HuH-7.5 (cell line): ENCODE results near the gene LY6G6D.

Source experiments
- DNase-seq: peaks from one replicate; pipeline ENCODE4 v3.0.0; 2011; ENCODE audit warnings: low spot score

LY6G6D gene

DNA sequence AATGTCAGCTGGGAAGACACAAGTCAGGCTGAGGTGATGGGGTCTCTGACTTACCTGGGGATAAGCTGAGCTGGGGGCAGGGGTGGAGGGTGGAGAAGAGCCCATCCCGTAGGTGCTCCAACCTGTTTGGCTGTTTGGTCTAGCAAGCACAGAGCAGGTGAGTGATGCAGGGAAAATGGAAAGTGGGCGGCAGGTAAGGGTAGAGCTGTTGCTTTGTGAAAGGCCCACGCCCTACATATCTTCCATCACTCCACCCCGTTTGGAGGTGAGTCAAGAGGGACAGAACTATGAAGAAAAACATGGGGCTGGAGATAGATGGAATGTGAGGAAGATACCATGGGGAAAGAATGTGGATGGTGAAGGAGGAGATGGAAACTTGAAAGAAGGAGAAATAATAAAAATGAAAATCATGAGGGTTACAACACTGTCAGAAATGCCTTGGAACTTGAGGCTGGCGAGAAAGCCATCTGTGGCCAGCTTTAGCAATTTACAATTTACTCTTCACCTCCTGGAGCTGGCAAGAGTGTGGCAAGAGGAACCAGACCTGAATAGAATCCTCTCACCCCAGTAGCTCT lies 5.1 kb downstream of the LY6G6D start:
- DNase-seq, result no peak

DNA sequence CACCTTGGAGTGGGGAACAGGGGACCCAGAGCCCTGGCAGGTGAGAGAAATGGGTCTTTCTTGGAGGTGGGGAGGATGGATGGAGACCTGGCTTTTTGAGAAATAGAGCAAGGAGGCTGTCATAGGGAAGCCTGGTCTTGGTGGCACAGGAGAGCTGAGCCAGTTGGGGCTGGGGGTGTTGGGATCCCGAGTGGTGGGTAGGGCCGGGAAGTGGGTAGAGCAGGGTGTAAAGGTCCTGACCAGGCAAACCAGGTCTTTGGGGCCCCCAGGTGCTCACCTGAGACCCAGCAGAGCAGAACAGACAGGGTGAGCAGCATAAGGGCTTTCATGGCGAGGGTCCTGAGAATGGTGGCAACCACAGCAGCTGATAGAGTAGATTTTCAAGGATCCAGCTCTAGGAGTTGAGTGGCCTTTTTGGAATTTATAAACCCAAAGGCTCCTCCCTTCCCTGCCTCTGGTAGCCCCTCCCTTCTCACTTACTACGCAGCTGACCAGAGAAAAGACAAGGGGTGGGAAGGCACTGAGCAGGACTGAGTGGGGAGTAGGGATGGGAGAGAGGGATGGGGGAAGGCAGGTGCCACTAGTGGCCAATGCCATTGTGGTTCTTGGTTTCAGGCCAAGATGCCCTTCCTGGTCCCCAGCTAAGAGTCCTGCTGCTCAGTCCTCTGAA lies 6.3 kb downstream of the LY6G6D start, which contains the start of gene LY6G6C:
TSS of gene LY6G6C (minus strand) at position 396 of the 670 bp plus-strand sequence. CDS start at position 329, 67 bp downstream.
- DNase-seq, result no peak

- no peak for DNase-seq
Observed at GRCh38 chr6:31722173-31722572, 7.0 kb downstream of the LY6G6D start.

GRCh38 chr6:31723245-31723979 lies 8.3 kb downstream of the LY6G6D start, which contains the start of gene MPIG6B:
Gene MPIG6B, plus strand, starts transcription at chr6:31723373. Its CDS starts 11 bp downstream, at chr6:31723384.
- no peak for DNase-seq

DNA sequence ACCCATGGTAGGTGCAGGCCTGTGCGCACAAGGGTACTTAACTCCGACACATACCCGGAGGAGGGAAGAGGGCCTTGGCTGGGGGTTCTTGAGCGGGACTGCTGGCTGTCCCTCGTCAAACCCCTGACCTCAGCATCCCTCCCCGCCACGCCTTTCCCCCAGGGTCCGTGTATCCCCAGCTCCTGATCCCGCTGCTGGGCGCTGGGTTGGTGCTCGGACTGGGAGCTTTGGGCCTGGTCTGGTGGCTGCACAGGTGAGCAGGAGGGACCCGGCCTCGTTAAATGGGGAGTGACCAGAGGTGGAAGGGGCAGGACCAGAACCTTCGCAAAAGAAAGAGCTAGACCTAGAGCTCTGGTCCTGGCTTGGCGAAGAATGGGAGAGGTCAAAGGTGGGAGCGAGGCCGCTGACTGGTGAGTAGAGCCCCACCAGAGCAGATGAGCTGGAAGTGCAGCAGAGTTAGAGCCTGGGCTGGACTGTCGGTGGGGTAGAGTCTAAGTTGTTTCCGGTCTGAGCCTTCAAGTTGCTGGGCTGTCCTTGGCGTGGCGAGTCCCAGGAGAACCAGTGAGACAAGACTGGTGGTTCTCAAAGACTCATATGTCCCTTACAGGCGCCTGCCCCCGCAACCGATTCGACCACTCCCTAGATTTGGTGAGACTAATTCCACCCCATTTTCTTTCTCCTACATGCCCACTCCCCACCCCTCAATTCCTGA lies 9.0 kb downstream of the LY6G6D start:
- DNase-seq, result no peak

- DNase-seq, result no peak
Observed at GRCh38 chr6:31725502-31726350, 10.6 kb downstream of the LY6G6D start.

DNA sequence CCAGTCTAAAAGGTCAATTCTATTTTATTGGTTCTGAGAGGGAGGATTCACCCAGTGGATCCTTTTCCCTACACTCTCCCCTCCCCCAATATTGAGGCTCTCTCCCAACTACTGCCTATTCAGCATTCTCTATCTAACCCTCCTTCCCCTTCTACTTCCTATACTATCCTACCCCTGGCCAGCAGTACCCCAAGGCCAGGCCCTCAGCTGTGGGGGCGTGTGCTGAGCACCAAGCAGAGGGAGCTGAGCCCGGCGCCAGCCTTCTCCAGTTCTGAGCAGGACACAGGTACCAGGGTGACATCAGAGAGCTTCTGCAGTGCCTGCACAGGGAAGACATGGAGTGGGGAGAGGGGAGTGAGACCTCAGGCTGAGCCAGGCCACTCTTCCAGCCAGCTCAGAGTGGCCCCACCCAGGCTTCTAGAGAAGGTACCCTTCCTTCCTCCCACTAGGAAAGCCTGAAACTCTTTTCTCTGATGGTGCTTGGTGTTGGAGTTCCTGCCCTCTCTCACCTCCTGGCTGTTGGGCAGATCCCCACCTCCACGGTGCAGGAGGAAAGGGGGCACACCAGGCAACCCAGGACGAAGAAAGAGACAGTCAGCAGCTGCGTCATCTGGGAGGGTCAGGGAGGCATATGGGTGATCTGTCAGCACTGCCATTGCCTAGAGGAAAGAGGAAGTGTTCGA lies 12.0 kb downstream of the LY6G6D start:
- DNase-seq, result no peak

GRCh38 chr6:31727717-31728671 lies 12.8 kb downstream of the LY6G6D start:
- no peak for DNase-seq

DNA sequence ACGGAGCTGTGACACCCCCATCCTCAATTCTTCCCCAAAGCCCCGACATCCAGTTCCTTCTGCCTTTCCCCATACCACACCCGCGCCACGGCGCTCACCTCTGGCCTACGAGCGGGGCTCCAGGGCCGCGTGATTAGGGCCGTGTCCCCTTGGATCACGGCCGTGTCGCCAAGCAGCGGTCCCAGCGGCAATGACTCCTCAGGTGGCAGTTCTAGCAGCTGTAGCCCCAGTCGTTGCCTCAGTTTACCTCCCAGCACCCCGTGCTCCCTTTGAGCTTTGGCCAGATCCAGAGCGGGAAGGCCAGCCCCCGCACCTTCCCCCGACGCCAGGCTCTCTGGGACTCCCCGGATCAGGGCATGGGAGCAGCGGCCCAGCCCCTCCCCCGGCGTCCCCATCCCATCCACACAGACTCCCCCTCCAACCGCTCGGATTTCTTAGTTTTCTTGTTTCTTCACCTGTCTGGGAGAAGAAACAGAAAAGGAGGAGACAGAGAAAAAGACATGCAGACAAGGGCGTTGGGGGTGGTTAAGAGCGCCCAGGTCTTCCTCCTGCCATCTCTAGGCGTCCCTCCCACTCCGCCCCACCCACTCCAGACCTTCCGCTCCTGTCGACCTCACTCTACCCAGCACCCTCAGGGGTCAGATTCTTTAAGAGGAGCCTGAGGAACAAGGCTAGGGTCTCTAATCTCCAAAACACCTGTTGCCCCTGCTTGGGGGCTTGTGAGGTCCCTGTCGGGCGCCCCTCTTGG lies 13.8 kb downstream of the LY6G6D start, which contains the start of gene DDAH2:
TSS of gene DDAH2 (minus strand) at position 533 of the 748 bp plus-strand sequence. CDS start at position 395, 138 bp downstream.
- DNase-seq, result no peak

DNA sequence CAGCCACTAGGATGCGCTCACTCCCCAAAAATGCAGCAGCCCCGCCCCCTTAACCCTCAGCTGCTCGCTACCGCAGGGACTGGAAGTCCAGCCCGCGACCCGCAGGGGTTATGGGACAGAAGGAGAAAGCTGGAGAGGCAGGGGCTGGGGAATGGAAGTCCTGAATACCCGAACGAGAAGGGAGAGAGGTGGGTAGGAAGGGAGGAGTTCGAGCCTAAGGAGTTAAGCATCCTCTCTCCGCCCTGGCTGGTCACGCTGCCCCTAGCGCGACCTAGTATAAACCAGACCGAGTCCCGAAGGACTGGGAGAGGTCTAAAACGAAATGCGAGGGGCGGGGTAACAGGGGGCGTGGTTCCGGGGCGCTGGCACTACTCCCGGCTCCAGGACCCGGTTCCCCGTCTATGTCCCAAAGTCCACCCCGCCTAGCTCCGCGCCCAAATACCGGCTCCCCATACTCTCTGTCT lies 14.4 kb downstream of the LY6G6D start:
- peak; percentile 86 for DNase-seq

GRCh38 chr6:31729979-31730630 lies 15.0 kb downstream of the LY6G6D start:
- peak; percentile 60 for DNase-seq

DNA sequence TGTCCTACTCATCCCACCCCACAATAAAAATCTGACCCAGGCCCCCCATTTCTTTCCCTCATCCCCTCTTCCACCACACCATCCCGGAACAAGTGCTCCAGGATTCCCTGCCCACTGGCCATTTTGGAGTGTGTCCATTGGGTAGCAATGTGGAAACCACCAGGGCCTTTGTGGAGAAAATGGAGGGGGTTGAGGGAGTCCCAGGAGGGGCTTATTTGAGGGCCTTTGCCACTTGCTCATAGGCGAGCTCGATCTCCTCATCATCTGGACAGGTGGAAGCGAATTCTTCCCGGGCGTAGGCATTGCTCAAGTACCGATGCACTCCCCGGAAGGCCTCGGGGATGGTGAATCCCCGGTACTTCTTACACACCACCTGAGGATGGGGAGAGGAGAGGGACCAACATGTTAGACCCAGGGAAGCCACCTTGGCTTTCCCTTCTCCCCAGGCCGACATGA lies 15.5 kb downstream of the LY6G6D start:
- DNase-seq, result no peak

- DNase-seq, result no peak
Observed at GRCh38 chr6:31732029-31732428, 16.9 kb downstream of the LY6G6D start.

DNA sequence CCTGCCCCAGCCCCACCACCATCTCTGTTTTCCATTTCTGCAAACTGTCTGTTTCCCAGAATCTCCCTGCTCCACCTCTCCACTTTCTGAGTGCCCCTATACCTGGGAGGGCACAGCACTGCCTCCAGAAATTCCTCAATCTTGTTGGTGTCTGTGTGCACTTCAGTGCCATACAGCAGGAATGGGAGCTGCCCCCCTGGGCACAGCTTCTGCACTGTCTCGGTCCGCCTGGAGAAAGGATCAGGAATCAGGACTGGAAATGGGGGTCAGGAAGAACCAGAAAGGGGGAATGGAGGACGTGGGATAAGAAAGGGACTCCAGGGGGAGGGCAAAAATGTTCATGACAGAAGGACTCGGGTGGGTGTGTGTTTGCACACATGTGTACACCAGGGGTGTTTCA lies 18.6 kb downstream of the LY6G6D start:
- no peak for DNase-seq

DNA sequence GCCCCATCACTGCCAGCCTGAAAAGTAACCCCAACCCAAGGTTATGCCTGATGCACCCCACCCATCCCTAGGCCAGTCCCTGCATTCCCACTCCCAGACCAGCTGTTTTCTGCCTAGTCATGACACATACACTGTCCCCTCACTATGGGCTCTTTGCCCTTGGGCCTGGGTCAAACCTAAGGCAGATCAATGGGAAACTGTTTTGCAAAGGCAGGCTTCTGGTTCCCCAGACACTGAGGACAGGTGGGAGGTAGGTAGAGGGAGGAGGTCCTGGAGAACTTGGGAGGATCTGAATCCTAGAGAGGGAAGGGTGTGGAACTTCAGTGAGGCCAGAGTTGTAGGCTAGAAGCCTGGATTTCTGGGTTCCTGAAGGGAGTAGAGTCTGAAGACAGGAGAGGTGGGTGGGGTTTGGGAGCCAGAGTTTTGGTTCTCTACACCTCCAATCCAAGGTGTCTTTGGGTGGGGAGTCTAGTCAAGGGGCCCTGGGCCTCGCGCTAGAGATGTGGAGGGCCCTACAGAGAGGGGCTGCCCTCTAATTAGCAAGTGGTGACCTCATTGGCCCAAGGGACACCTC lies 19.2 kb downstream of the LY6G6D start:
- DNase-seq, result no peak

DNA sequence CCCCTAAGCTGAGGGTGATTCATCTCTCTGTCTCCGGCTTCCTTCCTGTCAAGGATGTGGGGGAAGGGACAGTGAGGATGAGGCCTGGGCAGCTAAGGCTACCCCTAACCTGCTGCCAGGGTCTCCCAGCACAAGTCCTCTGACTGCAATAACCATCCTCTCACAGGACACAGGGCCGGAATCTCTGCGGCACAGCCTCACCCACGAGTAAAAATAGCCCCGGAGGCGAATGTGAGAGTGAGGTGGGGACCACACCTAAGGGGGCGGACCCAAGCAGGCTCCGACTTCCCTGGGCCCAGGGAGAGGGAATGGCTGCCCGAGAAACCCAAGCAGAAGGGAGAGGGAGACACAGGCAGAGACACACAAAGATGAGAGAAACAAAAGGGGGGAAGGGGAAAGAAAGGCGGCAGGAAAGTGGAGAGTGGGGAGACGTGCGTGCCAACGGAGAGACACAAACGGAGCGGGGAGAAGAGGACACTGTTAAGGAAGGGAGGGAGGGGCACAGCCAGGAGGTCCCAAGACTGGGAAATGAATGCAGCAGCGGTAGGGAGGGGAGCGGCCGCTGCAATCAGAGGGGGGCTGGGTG lies 19.8 kb downstream of the LY6G6D start:
- peak; percentile 33 for DNase-seq

GRCh38 chr6:31736021-31736767 lies 21.0 kb downstream of the LY6G6D start, which contains the start of gene CLIC1:
Gene CLIC1, minus strand, starts transcription at chr6:31736530. Its CDS starts 230 bp downstream, at chr6:31736300.
- peak; percentile 73 for DNase-seq
